Lung (tissue), 12 donors: Measurements from ENCODE around the gene FILIP1L. TPM values are rescaled to one million over a fixed set of nuclear protein-coding genes. Genes with fewer than 3 reads are reported as not detected.

ENCODE experiments used
- ATAC-seq: fragments of 200-7000 bp; cut with Tn5 transposase; one replicate; pipeline ENCODE4 v1.9.1; 2020; ENCODE audit warnings: moderate number of reproducible peaks; ENCODE audit not compliant: insufficient read depth, low FRiP score
- DNase-seq, 3 donors: peaks; one replicate each; pipeline ENCODE4 v3.0.0-alpha.2; 2013 to 2017
- H3K27ac ChIP-seq, 2 donors: one replicate each; pipeline ENCODE4 v1.5.1; 2013; ENCODE audit warnings: mild to moderate bottlenecking in 2 of 2, moderate library complexity in 2 of 2, control low read depth in 1 of 2, inconsistent platforms in 1 of 2, low read depth in 1 of 2, low read length in 1 of 2
- H3K27me3 ChIP-seq, 3 donors: one replicate each; pipeline ENCODE4 v1.5.1; 2013; ENCODE audit warnings: low read length in 2 of 3; ENCODE audit not compliant: control insufficient read depth in 3 of 3, insufficient read depth in 3 of 3
- H3K36me3 ChIP-seq, 4 donors: one replicate each; pipeline ENCODE4 v1.5.1; 2013; ENCODE audit warnings: low read length in 4 of 4, mild to moderate bottlenecking in 1 of 4, moderate library complexity in 1 of 4; ENCODE audit not compliant: control insufficient read depth in 4 of 4, insufficient read depth in 4 of 4
- H3K4me1 ChIP-seq, 5 donors: one replicate each; pipeline ENCODE4 v1.5.1; 2013; ENCODE audit warnings: low read length in 5 of 5, mild to moderate bottlenecking in 2 of 5, moderate library complexity in 1 of 5; ENCODE audit not compliant: control insufficient read depth in 5 of 5, insufficient read depth in 5 of 5
- H3K4me3 ChIP-seq: one replicate; pipeline ENCODE4 v1.5.1; 2013; ENCODE audit warnings: mild to moderate bottlenecking, control low read depth, moderate library complexity
- H3K9ac ChIP-seq, 2 donors: one replicate each; pipeline ENCODE4 v1.5.1; 2013; ENCODE audit warnings: low read length in 2 of 2, control low read depth in 1 of 2; ENCODE audit not compliant: insufficient read depth in 1 of 2
- H3K9me3 ChIP-seq, 4 donors: one replicate each; pipeline ENCODE4 v1.5.1; 2013; ENCODE audit warnings: low read length in 3 of 4, mild to moderate bottlenecking in 1 of 4, moderate library complexity in 1 of 4; ENCODE audit not compliant: control insufficient read depth in 4 of 4, insufficient read depth in 3 of 4
- CTCF ChIP-seq: IDR thresholded peaks from 2 replicates; pipeline ENCODE4 v1.5.1; 2012; ENCODE audit warnings: mild to moderate bottlenecking; ENCODE audit errors: control extremely low read depth, extremely low read depth
- WGBS, 2 donors: extraction: QIAGEN DNeasy Blood & Tissue Kit; methylation state at CpG; one replicate each; pipeline ENCODE4 v1.1.7; 2013; 5-methylcytosine and 5-hydroxymethylcytosine counted together
- polyA plus RNA-seq, 2 donors: library from polyadenylated mRNA; stranded (reverse); fragments of 200-250 nt; gene quantifications; one replicate each; pipeline ENCODE4 v1.2.1, GENCODE V29; 2013
- total RNA-seq, 2 donors: library from RNA; depleted of rRNA in 1 of 2; stranded (reverse); fragments of >200 nt in 1 of 2; gene quantifications; one replicate each; pipeline ENCODE4 v1.2.1, GENCODE V29; 2014 to 2021
- donor health status: control.
- donor health status: control.
- donor health status: Bipolar disorder and iron deficiency.
- donor health status: healthy.
- donor health status: DM: yes; HTN: yes; CAD: no.

FILIP1L gene
- total and polyA plus RNA-seq, 4 donors, result 8.3 to 27.8 (median 22.5) TPM

GRCh38 chr3:99872923-99873254 is 241.4 kb downstream of the FILIP1L start:
- Histone ChIP-seq H3K4me3 (no peak overlapping the region), H3K36me3 (peaks cover 0 to 10% (median under 1%) of the 10 kb centered on the region in 4 donors), H3K27ac (no peak overlapping the region), H3K4me1 (peaks cover 0 to 29% (median 6%) of the 10 kb centered on the region in 5 donors), H3K9me3 (no peaks in the 10 kb centered on the region), H3K27me3 (peaks cover 0 to 26% (median 9%) of the 10 kb centered on the region in 3 donors), H3K9ac (no peak overlapping the region)
- DNase-seq (no peak), ATAC-seq (no peak)
- TF ChIP-seq CTCF, result no peak

GRCh38 chr3:99871231-99872045 is 242.9 kb downstream of the FILIP1L start:
- H3K36me3 ChIP-seq, result peaks cover 0 to 17% (median 2%) of the 10 kb centered on the region in 4 donors
- WGBS, 2 donors, result 66 to 82% methylated on average over 4 of the region's 4 CpGs
- H3K9ac ChIP-seq, result no peak overlapping the region
- H3K27me3 ChIP-seq, result peaks cover 0 to 23% (median 9%) of the 10 kb centered on the region in 3 donors
- no peak overlapping the region for H3K4me3 ChIP-seq
- H3K9me3 ChIP-seq, result no peaks in the 10 kb centered on the region
- H3K4me1 ChIP-seq, result peaks cover 0 to 37% (median 6%) of the 10 kb centered on the region in 5 donors
- no peak overlapping the region for H3K27ac ChIP-seq
- DNase-seq (no peak), ATAC-seq (no peak)
- TF ChIP-seq CTCF, result no peak

- ATAC-seq, result no peak
These were observed 243.6 kb downstream of the FILIP1L start for GRCh38 chr3:99870712-99871111.

More at GRCh38 chr3:99870712-99871111, 243.6 kb downstream of the FILIP1L start:
- Histone ChIP-seq H3K4me1 (peaks cover 0 to 40% (median 6%) of the 10 kb centered on the region in 5 donors), H3K27ac (no peak overlapping the region), H3K27me3 (peaks cover 0 to 23% (median 9%) of the 10 kb centered on the region in 3 donors), H3K9ac (no peak overlapping the region), H3K9me3 (no peaks in the 10 kb centered on the region), H3K4me3 (no peak overlapping the region), H3K36me3 (peaks cover 0 to 17% (median 2%) of the 10 kb centered on the region in 4 donors)
- no peak for TF ChIP-seq CTCF
- WGBS, 2 donors, result 89 to 94% methylated on average over 2 of the region's 2 CpGs
- DNase-seq, result no peak
